SK-N-SH (cell line): ENCODE results near the gene UBE2E3. TPM values are rescaled to one million over a fixed set of nuclear protein-coding genes. Genes with fewer than 3 reads are reported as not detected.

Experiments
- CTCF ChIA-PET: fragments of 300-600, 350-600 bp; formaldehyde crosslinking; extraction: SDS; loops from one replicate; lab custom pipeline; 2021; lab: Yijun Ruan, JAX
- POLR2A ChIA-PET: fragments of 350-600 bp; sonication (Branson Sonifier 250); formaldehyde crosslinking; extraction: SDS; loops from one replicate; lab custom pipeline; 2020; ENCODE audit warnings: antibody characterized with exemption, inconsistent platforms; lab: Yijun Ruan, JAX
- DNase-seq: peaks from one replicate; pipeline ENCODE4 v3.0.0; 2012
- H2AFZ ChIP-seq: fragments of 200-600 bp; sonication (generic); 2 replicates; pipeline ENCODE4 v1.8.1; 2016; ENCODE audit warnings: antibody characterized with exemption, mild to moderate bottlenecking, low read depth
- H3F3A ChIP-seq: fragments of 200-600 bp; sonication (generic); replicated peaks from 2 replicates; pipeline ENCODE3; 2016; ENCODE audit warnings: antibody characterized with exemption, mild to moderate bottlenecking; ENCODE audit not compliant: insufficient read depth
- H3K27ac ChIP-seq, 2 experiments: fragments of 200-500 bp in 1 of 2; fragments of 200-600 bp in 1 of 2; sonication (Bioruptor generic) in 1 of 2; sonication (generic), shearing (Covaris generic) in 1 of 2; 2 replicates each; pipeline versions ENCODE4 v1.5.1 to v1.6.1; 2014 to 2016; ENCODE audit warnings: low read depth in 2 of 2, inconsistent platforms in 1 of 2, low read length in 1 of 2, mild to moderate bottlenecking in 1 of 2, mixed read lengths in 1 of 2
- H3K27me3 ChIP-seq: fragments of 200-600 bp; sonication (generic), shearing (Covaris generic); 2 replicates; pipeline ENCODE4 v1.6.1; 2016; ENCODE audit warnings: mixed run types; ENCODE audit not compliant: insufficient read depth
- H3K36me3 ChIP-seq, 2 experiments: fragments of 200-500 bp in 1 of 2; fragments of 200-600 bp in 1 of 2; sonication (Bioruptor generic) in 1 of 2; sonication (generic) in 1 of 2; replicated peaks in 1 of 2; 2 replicates each; pipeline versions ENCODE3 to v1.5.1; 2014 to 2016; ENCODE audit warnings: low read length in 1 of 2, mild to moderate bottlenecking in 1 of 2; ENCODE audit not compliant: insufficient read depth in 2 of 2, control insufficient read depth in 1 of 2
- H3K4me1 ChIP-seq, 2 experiments: fragments of 200-500 bp in 1 of 2; fragments of 200-600 bp in 1 of 2; sonication (Bioruptor generic) in 1 of 2; sonication (generic), shearing (Covaris generic) in 1 of 2; 2 replicates each; pipeline versions ENCODE4 v1.5.1 to v1.6.1; 2014 to 2016; ENCODE audit warnings: low read depth in 1 of 2, low read length in 1 of 2, mixed run types in 1 of 2; ENCODE audit not compliant: insufficient read depth in 2 of 2, control insufficient read depth in 1 of 2
- H3K4me2 ChIP-seq: fragments of 200-600 bp; sonication (generic), shearing (Covaris generic); 2 replicates; pipeline ENCODE4 v1.6.1; 2017; ENCODE audit warnings: mixed run types
- H3K4me3 ChIP-seq, 2 experiments: fragments of 200-500 bp in 1 of 2; fragments of 200-600 bp in 1 of 2; sonication (Bioruptor generic) in 1 of 2; sonication (generic), shearing (Covaris generic) in 1 of 2; 2 replicates each; pipeline versions ENCODE4 v1.5.1 to v1.8.1; 2014 to 2016; ENCODE audit warnings: low read depth in 2 of 2, inconsistent platforms in 1 of 2, low read length in 1 of 2, mild to moderate bottlenecking in 1 of 2, mixed read lengths in 1 of 2, moderate library complexity in 1 of 2
- H3K79me2 ChIP-seq: fragments of 200-600 bp; sonication (generic); 2 replicates; pipeline ENCODE4 v1.8.1; 2017; ENCODE audit warnings: mild to moderate bottlenecking; ENCODE audit not compliant: insufficient read depth
- H3K9ac ChIP-seq: fragments of 200-600 bp; sonication (generic); 2 replicates; pipeline ENCODE4 v1.6.1; 2017; ENCODE audit warnings: mixed run types
- H3K9me2 ChIP-seq: fragments of 200-600 bp; sonication (generic); 2 replicates; pipeline ENCODE4 v1.6.1; 2017; ENCODE audit warnings: mixed run types
- H3K9me3 ChIP-seq: fragments of 200-600 bp; sonication (generic); 2 replicates; pipeline ENCODE4 v1.6.1; 2017; ENCODE audit warnings: mixed run types, mild to moderate bottlenecking, moderate library complexity
- H4K20me1 ChIP-seq: fragments of 200-600 bp; sonication (generic); 2 replicates; pipeline ENCODE4 v1.6.1; 2017; ENCODE audit warnings: mild to moderate bottlenecking, mixed run types; ENCODE audit not compliant: insufficient read depth
- CHD2 ChIP-seq: fragments of 150-350 bp; IDR thresholded peaks from 2 replicates; pipeline ENCODE4 v1.6.1; 2018; ENCODE audit warnings: low read length; ENCODE audit not compliant: partially characterized antibody
- EP300 ChIP-seq, 2 experiments: IDR thresholded peaks; 2 replicates each; pipeline versions ENCODE4 v1.4.0 to v1.6.1; 2012; ENCODE audit warnings: borderline replicate concordance in 1 of 2, low read depth in 1 of 2, low read length in 1 of 2
- GATA2 ChIP-seq: sonication (generic); formaldehyde crosslinking; IDR thresholded peaks from 2 replicates; pipeline ENCODE4 v1.5.0; 2020; ENCODE audit warnings: mild to moderate bottlenecking, missing genetic modification reagents
- MEF2A ChIP-seq: IDR thresholded peaks from 2 replicates; pipeline ENCODE4 v1.4.0; 2012; ENCODE audit warnings: low read depth, borderline replicate concordance
- MXI1 ChIP-seq: IDR thresholded peaks from 2 replicates; pipeline ENCODE4 v1.6.1; 2012; ENCODE audit warnings: mild to moderate bottlenecking, low read depth, low read length, improper control_type of control experiment
- NFIC ChIP-seq: IDR thresholded peaks from 2 replicates; pipeline ENCODE4 v1.4.0; 2012; ENCODE audit warnings: borderline replicate concordance
- NRF1 ChIP-seq: IDR thresholded peaks from 2 replicates; pipeline ENCODE4 v1.6.1; 2012; ENCODE audit warnings: low read depth, mild to moderate bottlenecking, low read length
- RAD21 ChIP-seq: IDR thresholded peaks from 2 replicates; pipeline ENCODE4 v1.6.1; 2012; ENCODE audit warnings: mild to moderate bottlenecking, low read length
- SIN3A ChIP-seq: IDR thresholded peaks from 2 replicates; pipeline ENCODE4 v1.6.1; 2012; ENCODE audit warnings: low read depth, mild to moderate bottlenecking, low read length, moderate library complexity, borderline replicate concordance
- SMC3 ChIP-seq: IDR thresholded peaks from 2 replicates; pipeline ENCODE4 v1.6.1; 2012; ENCODE audit warnings: low read depth, low read length, improper control_type of control experiment
- TCF12 ChIP-seq: IDR thresholded peaks from 2 replicates; pipeline ENCODE4 v1.4.0; 2012
- USF1 ChIP-seq: IDR thresholded peaks from 2 replicates; pipeline ENCODE4 v1.4.0; 2012; ENCODE audit warnings: low read depth, borderline replicate concordance
- WGBS: methylation state at CpG from one replicate; pipeline ENCODE4 v1.1.6; 2017; ENCODE audit warnings: low lambda C conversion rate; 5-methylcytosine and 5-hydroxymethylcytosine counted together
- polyA plus RNA-seq, 3 experiments: library from polyadenylated mRNA; depleted of rRNA; stranded (reverse); fragments of >200 nt; gene quantifications; 2 replicates each; pipeline ENCODE4 v1.2.3, GENCODE V29; 2012
- TF ChIP-seq, protein P1 (sequence below): IDR thresholded peaks from 2 replicates; pipeline ENCODE4 v1.4.0; 2012; ENCODE audit warnings: low read depth
- TF ChIP-seq, protein P2 (sequence below): fragments of 150-350 bp; IDR thresholded peaks from 2 replicates; pipeline ENCODE4 v1.6.1; 2016; ENCODE audit warnings: mild to moderate bottlenecking, low read depth, low read length
- TF ChIP-seq, protein P3 (sequence below): IDR thresholded peaks from 2 replicates; pipeline ENCODE4; 2012

Gene UBE2E3
- polyA plus RNA-seq, 1 of the 3 experiments (the other 2 are of a cell fraction): 62.9 TPM

DNA sequence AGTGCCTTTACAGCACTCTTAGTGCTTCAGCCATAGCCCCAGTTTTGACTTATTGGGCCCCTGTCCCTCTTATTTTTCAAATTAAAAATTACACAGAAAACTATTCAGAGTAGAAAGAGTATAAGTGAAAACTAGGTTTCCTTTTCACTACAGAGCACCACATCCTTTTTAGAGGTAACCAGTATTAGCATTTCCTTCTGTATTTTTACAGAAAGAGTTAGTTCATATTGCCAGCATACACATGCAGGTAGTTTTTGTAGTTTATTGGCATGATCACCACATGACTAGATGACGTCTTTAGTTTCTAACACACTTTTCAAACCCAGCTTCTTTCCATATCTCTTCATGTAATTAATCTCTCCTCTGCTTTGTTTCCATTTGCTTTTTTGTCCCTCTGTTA, 66.4 kb downstream of the UBE2E3 start (continued):
- TF ChIP-seq, protein P1, sequence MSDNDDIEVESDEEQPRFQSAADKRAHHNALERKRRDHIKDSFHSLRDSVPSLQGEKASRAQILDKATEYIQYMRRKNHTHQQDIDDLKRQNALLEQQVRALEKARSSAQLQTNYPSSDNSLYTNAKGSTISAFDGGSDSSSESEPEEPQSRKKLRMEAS: no peak
- no peak for TF ChIP-seq EP300 (IDR thresholded peaks at IDR 0.05; ENCODE audit: borderline replicate concordance in 1 of 2, low read depth in 1 of 2, low read length in 1 of 2)
- TF ChIP-seq NFIC: no peak
- TF ChIP-seq USF1: no peak
- no peak for TF ChIP-seq TCF12

- no peaks in the 10 kb centered on the region for H3K9me3 ChIP-seq
- no peaks in the 10 kb centered on the region for H3K27me3 ChIP-seq
- no peak overlapping the region for H3K4me3 ChIP-seq
- H3F3A ChIP-seq: no peaks in the 10 kb centered on the region
- DNase-seq: no peak
- 85% methylated on average over 4 of the region's 4 CpGs for WGBS
- TF ChIP-seq, protein P2, sequence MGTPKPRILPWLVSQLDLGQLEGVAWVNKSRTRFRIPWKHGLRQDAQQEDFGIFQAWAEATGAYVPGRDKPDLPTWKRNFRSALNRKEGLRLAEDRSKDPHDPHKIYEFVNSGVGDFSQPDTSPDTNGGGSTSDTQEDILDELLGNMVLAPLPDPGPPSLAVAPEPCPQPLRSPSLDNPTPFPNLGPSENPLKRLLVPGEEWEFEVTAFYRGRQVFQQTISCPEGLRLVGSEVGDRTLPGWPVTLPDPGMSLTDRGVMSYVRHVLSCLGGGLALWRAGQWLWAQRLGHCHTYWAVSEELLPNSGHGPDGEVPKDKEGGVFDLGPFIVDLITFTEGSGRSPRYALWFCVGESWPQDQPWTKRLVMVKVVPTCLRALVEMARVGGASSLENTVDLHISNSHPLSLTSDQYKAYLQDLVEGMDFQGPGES: no peak
- TF ChIP-seq CHD2 (no peak), MXI1 (no peak), GATA2 (CRISPR knock-in tag) (no peak), SMC3 (no peak), SIN3A (no peak), MEF2A (no peak), RAD21 (no peak), NRF1 (no peak)
- TF ChIP-seq, protein P3, sequence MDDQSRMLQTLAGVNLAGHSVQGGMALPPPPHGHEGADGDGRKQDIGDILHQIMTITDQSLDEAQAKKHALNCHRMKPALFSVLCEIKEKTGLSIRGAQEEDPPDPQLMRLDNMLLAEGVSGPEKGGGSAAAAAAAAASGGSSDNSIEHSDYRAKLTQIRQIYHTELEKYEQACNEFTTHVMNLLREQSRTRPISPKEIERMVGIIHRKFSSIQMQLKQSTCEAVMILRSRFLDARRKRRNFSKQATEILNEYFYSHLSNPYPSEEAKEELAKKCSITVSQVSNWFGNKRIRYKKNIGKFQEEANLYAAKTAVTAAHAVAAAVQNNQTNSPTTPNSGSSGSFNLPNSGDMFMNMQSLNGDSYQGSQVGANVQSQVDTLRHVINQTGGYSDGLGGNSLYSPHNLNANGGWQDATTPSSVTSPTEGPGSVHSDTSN: no peak
- no peaks in the 10 kb centered on the region for H3K36me3 ChIP-seq
- ChIA-PET POLR2A (no interaction called here), CTCF (interaction anchor here (2.1 to 3.1 kb wide), 2 partner anchors 11 to 24 kb away, joined by 4 to 17 read pairs; no protein-coding TSS in a partner anchor)
- H3K4me1 ChIP-seq: peaks cover 0 to 4% of the 10 kb centered on the region in 2 experiments; a peak in 2 of 4 replicates
- H3K9ac ChIP-seq: no peak overlapping the region
- H3K4me2 ChIP-seq: no peak overlapping the region
- H3K27ac ChIP-seq: no peak overlapping the region
- H4K20me1 ChIP-seq: peaks cover 11% of the 10 kb centered on the region
- no peaks in the 10 kb centered on the region for H3K9me2 ChIP-seq
- no peak overlapping the region for H2AFZ ChIP-seq
- peaks cover 34% of the 10 kb centered on the region; the same call in 1 of the 2 replicates for H3K79me2 ChIP-seq
These were observed 67.4 kb downstream of the UBE2E3 start for GRCh38 chr2:181047829-181048228.
